Measurements from ENCODE around the gene LOC101059915.

Gene LOC101059915

GRCh38 chrX:71667328-71668247 lies at the start of gene LOC101059915:
TSS of gene LOC101059915 (plus strand) at chrX:71667546.
- DNase-seq = no peak

GRCh38 chrX:71617742-71618141 lies 49.6 kb upstream of the LOC101059915 start:
- DNase-seq = no peak

GRCh38 chrX:71618303-71618721 lies 49.0 kb upstream of the LOC101059915 start, which contains the start of gene CXCR3:
TSS of gene CXCR3 (minus strand) at chrX:71618511. CDS start at chrX:71618449, 62 bp downstream.
- DNase-seq = no peak

- DNase-seq = no peak
These were observed 48.6 kb upstream of the LOC101059915 start for GRCh38 chrX:71618787-71619186.

- no peak for DNase-seq
These were observed 48.2 kb upstream of the LOC101059915 start for GRCh38 chrX:71619193-71619592.

- DNase-seq = no peak
These were observed 47.4 kb upstream of the LOC101059915 start for GRCh38 chrX:71619986-71620385.

GRCh38 chrX:71621603-71622002 lies 45.7 kb upstream of the LOC101059915 start:
- DNase-seq = no peak

GRCh38 chrX:71622032-71622575 lies 45.2 kb upstream of the LOC101059915 start:
- no peak for DNase-seq

- DNase-seq = peak; percentile 65
These were observed 44.5 kb upstream of the LOC101059915 start for GRCh38 chrX:71622576-71623450.

- no peak for DNase-seq
These were observed 43.6 kb upstream of the LOC101059915 start for GRCh38 chrX:71623714-71624113.

- DNase-seq = no peak
These were observed 41.9 kb upstream of the LOC101059915 start for GRCh38 chrX:71625471-71625870.

- no peak for DNase-seq
These were observed 40.8 kb upstream of the LOC101059915 start for GRCh38 chrX:71626576-71626975.

- DNase-seq = no peak
These were observed 39.5 kb upstream of the LOC101059915 start for GRCh38 chrX:71627588-71628404.

- no peak for DNase-seq
These were observed 37.9 kb upstream of the LOC101059915 start for GRCh38 chrX:71629467-71629866.

- DNase-seq = no peak
These were observed 34.3 kb upstream of the LOC101059915 start for GRCh38 chrX:71632923-71633657.

- no peak for DNase-seq
These were observed 33.0 kb upstream of the LOC101059915 start for GRCh38 chrX:71634366-71634765.

- no peak for DNase-seq
These were observed 30.7 kb upstream of the LOC101059915 start for GRCh38 chrX:71636438-71637252.

- peak; percentile 21 for DNase-seq
These were observed 30.1 kb upstream of the LOC101059915 start for GRCh38 chrX:71637253-71637618.

GRCh38 chrX:71637848-71638247 lies 29.5 kb upstream of the LOC101059915 start:
- peak; percentile 40 for DNase-seq

- DNase-seq = no peak
These were observed 28.9 kb upstream of the LOC101059915 start for GRCh38 chrX:71638409-71638808.

GRCh38 chrX:71640002-71640401 lies 27.3 kb upstream of the LOC101059915 start:
- no peak for DNase-seq

All from fibroblast of skin of right biceps (primary cell).